Muscle of back (tissue), 11 donors: ENCODE measurements around the gene RAB3D. TPM values are rescaled to one million over a fixed set of nuclear protein-coding genes. Genes with fewer than 3 reads are reported as not detected.
A peak's percentile ranks its signal among the peaks of the same experiment; 100 is the strongest.
"Not testable (repeated sequence)": the region's sequence is repeated elsewhere in the genome, so short reads cannot be mapped to it uniquely, and the experiment has no call there.

Source experiments
- DNase-seq, 3 donors: peaks; one replicate each; pipeline versions ENCODE4 v3.0.0 to v3.0.0-alpha.2; 2013
- polyA plus RNA-seq, 10 donors: library from polyadenylated mRNA; unstranded; fragments of 120-200 nt; gene quantifications; one replicate each; pipeline ENCODE4 v1.2.1, GENCODE V29; 2013; ENCODE audit not compliant: insufficient read length in 10 of 10

The RAB3D gene
- polyA plus RNA-seq, 10 donors = 5.2 to 12.5 (median 6.2) TPM

- DNase-seq = no peak
Measured at GRCh38 chr19:11373166-11373884, 33.9 kb upstream of the RAB3D start.

GRCh38 chr19:11370744-11371143, 31.3 kb upstream of the RAB3D start:
- DNase-seq = no peak

DNA sequence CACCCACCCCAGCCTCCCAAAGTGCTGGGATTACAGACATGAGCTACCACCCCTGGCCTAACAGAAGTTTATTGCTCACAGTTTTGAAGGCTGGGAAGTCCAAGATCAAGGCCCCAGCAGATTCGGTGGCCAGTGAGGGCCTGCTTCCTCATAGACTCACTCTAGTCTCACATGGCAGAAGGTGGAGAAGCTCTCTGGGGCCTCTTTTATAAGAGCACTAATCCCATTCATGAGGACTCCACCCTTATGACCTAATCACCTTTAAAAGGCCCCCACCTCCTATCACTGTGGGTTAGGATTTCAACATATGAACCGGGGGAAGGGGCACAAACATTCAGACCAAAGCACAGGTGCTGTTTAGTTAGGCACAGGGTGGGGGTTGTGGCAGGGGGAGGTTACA, 28.1 kb upstream of the RAB3D start:
- DNase-seq = no peak

DNA sequence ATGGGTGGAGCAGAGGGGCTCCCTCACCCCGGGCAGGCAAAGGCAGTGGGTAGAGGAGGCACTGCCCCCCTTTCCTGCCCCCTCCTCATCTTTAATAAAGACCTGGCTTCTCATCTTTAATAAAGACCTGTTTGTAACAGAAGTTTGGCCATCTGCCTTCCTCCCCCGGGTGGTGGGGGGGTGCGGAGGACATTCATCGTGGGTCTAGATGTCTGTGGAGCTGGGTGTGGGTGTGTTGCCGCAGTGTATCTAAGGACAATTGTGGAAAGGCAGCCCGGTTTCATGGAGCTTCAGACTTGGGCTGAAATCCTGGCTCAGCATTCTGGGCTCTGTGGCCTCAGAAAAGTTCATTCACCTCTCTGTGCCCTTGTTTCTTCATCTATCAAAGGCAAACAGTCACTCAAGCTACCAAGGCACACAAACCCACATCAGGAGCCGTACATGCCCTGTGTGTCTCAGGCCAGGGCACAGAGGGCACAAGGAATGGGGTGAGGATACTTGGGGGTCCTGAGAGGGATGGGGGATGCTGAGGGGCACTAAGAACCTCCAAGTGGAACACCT, 26.2 kb upstream of the RAB3D start:
- no peak for DNase-seq

- no peak for DNase-seq
Measured at GRCh38 chr19:11364935-11365334, 25.5 kb upstream of the RAB3D start.

DNA sequence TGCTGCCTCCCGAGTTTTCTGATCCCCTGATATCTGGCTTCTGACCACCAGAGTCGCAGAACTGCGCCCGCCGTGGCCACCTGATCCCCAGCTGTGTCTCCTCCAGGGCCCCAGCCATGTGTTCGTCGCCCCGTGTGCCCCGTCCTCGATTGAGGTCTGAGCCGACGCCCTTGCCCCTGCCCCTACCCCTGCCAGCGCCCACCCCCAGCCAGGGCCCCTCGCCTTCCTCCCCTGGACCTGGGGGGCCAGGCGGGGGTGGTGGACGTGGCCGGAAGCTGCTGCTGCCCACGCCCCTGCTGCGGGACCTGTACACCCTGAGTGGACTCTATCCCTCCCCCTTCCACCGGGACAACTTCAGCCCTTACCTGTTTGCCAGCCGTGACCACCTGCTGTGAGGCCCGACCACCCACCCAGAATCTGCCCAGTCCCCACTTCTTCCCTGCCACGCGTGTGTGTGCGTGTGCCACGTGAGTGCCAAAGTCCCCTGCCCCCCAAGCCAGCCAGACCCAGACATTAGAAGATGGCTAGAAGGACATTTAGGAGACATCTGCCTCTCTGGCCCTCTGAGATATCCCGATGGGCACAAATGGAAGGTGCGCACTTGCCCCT, 24.9 kb upstream of the RAB3D start:
- no peak for DNase-seq

GRCh38 chr19:11363881-11364280, 24.4 kb upstream of the RAB3D start:
- DNase-seq = no peak

DNA sequence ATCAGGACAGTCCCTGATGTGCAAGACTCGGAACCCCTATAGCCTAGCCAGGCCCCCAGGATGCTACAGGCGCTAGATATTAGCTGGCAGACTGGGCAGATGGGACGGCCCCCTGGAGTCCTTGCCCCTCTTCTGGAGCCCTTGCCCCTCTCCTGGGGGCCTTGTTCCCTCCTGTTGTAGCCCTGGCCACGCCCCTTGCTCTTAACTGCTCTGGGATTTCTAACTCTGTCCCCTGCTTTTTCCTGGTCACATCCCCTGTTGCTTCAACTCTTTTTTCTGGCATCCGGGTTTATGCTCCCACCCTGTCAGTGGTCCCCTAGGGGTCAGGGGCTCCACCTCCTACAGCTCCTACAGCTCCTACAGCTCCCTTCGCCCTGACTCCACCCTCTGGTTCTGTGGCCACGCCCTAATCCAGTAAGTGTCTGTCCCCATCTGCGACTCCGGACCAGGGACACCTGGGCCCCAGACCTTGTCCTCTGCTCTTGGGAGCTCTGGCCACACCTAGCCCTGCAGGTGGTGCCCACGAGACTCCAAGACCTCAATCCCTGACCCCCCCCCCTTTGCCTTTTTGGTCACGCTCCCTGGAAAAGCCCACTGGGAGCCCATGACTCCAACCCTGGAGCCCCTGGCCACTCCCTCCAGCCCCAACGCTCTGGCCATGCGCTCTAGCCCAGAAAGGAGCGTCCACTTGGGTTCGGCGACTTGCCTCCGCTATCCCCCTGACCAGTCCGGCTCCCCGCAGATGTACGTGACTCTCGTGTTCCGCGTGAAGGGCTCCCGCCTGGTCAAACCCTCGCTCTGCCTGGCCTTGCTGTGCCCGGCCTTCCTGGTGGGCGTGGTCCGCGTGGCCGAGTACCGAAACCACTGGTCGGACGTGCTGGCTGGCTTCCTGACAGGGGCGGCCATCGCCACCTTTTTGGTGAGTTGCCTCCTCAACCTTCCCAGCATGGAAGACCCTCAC, 22.6 kb upstream of the RAB3D start:
- peak in 1 of 3 donors; percentile 1 for DNase-seq

- peak in 1 of 3 donors; percentile 39 for DNase-seq
Measured at GRCh38 chr19:11361037-11361770, 21.7 kb upstream of the RAB3D start.

- peak in 1 of 3 donors; percentile 0 for DNase-seq
Measured at GRCh38 chr19:11359421-11359820, 20.0 kb upstream of the RAB3D start.

DNA sequence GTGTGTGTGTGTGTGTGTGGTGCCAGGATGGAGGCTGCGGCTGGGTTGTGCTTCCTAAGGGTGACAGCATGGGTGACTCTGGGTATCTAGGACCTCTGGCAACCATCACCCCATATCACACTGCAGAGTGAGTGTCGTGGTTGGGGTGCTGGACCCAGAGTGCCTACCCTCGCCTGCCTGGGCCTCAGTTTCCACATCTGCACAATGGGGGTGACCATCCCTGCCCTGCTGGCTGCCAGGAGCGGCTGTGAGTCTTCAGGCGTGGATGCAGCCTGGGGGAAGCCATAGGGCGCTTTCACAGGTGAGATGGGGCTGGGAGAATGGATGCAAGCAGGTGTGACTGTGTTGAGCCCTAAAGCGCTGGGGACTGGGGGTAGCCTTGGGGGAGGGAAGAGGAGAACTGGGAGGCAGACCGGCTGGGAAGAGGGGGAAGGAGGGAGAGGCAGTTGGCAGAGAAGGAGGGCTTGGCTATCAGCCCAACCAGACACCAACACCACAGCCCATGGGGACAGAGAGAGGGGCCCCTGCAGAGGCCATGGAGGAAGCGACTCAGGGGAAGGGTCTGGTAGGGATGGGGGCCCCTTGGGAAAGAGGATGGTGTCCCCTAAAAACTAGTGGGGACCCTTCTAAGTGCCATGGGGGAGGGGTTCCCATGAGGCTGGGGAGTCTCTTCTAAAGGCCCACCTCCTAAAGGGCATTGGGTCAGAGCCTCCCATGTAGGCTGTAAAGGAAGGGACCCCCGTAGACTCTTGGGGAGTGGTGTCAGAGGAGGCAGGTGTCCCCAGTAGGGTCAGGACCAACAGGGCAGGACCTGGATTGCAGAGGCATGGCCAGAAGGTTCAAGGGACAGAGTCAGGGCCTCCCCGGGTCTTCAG, 17.5 kb upstream of the RAB3D start:
- DNase-seq = peak in 1 of 3 donors; percentile 1

GRCh38 chr19:11356074-11356397, 16.6 kb upstream of the RAB3D start:
- DNase-seq = peak in 1 of 3 donors; percentile 39

DNA sequence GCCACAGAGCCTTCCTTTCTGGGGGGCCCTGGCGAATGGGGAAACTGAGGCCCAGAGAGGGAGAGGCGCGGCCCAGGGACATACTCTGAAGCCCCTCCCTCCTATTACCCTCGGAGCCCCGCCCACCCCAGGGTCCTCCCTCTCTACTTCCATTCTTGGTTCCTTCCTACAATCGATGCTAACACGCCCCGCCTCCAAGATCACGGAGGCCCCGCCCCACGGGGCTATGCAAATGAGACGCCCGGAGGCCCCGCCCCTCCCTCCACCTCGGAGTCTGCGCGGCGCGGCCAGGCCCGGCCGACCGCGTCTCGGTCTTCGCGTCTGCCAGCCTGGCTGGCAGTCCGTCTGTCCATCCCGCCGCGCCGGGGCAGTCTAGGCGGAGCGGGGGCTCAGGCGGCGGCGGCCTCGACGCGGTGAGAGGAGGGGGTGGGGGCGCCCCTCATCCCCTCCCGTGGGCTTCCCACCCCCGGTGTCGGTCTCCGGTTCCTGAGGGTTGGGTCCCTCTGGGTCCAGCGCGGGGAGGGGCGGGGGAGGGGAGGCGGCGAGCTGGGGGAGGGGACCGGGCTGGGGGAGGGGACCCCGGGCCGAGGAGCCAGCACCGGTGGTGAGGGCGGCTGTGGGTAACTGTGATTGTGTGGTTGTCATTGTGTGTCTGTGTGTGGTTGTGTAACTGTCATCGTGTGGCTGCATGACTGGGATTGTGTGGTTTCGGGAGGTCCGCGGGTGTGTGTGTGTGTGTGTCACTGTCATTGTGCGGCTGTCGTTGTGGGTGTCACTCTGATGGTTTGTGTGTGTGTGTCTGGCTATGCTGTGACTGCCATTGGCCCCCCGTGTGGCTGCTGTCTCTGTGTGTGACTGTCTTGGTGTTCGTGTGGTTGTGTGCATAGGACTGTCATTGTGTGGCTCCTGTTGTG, 16.0 kb upstream of the RAB3D start, which contains the start of gene PLPPR2:
PLPPR2 (plus strand) TSS at position 273 of the 914 bp plus-strand sequence. CDS start 2,242 bp downstream, outside the sequence.
- DNase-seq = peak; percentile 85 to 95 (median 91)

GRCh38 chr19:11354102-11354501, 14.6 kb upstream of the RAB3D start:
- not testable (repeated sequence) for DNase-seq

DNA sequence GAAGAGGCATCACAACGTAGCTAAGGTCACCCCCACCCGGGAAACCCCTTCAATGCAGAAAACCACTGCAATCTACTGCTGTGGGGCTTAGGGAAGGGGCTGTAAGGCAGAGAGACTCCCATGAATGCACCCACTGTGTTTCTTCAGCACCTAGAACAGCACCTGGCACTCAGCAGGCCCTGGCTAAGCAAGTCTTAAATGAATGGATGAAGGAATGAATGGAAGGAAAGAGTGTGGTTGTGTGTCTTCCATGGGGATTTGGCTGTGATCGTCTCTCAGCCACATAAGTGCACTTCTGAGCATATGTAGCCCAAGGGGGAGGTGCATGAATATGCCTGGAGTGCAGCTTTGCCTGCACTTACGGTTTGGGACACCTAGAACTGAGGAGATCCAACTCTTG, 9.7 kb upstream of the RAB3D start:
- DNase-seq = no peak

DNA sequence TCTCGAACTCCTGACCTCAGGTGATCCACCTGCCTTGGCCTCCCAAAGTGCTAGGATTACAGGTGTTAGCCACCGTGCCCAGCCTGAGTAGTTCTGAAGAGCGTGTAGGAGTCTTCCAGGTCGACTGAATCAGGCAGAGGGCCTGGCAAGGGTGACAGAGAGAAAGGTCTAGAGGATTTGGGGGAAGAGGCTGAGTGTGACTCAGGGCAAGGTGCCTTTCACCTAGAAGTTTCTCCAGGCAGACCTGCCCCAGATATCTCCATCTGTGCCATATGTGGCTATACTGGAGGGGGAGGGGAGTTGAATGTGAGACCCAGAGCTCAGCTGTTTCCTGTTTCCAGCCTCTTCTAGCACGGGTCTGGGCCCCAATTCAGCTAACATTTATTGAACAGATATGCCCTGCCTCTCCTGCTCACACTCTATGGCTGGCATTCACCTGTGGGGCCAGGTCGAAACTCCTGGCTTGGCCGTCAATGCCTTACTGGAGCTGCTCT, 8.1 kb upstream of the RAB3D start:
- DNase-seq = no peak

- peak; percentile 96 to 99 (median 97) for DNase-seq
Measured at GRCh38 chr19:11346104-11346940, 6.9 kb upstream of the RAB3D start, which contains the start of the genes CCDC159 and TMEM205. TSS of gene CCDC159 (plus strand) at chr19:11346519. CDS start at chr19:11346607, 88 bp downstream. TSS of gene TMEM205 (minus strand) at chr19:11346268. CDS start at chr19:11345619, 649 bp downstream.
